C4-2B (cell line): ENCODE results near the gene SIRPB2.

ENCODE experiments used
- CTCF ChIP-seq: fragments of 450-650 bp; conservative IDR thresholded peaks from 2 replicates; pipeline ENCODE4 v1.5.1; 2017; ENCODE audit warnings: mild to moderate bottlenecking
- ZFX ChIP-seq: fragments of 450-650 bp; IDR thresholded peaks from 2 replicates; pipeline ENCODE4 v1.6.1; 2017

GRCh38 chr20:1534526-1534925 is 43.3 kb upstream of the SIRPB2 start:
- TF ChIP-seq CTCF = no peak
- no peak for TF ChIP-seq ZFX
